Measurements from ENCODE around the gene SIMC1.

SIMC1 gene

GRCh38 chr5:176317534-176318374 is 79.5 kb downstream of the SIMC1 start:
- FAIRE-seq: no peak

GRCh38 chr5:176319827-176320554 is 81.8 kb downstream of the SIMC1 start:
- FAIRE-seq: no peak

GRCh38 chr5:176320577-176320976 is 82.4 kb downstream of the SIMC1 start:
- no peak for FAIRE-seq

GRCh38 chr5:176334031-176334770 is 96.0 kb downstream of the SIMC1 start:
- no peak for FAIRE-seq

GRCh38 chr5:176337913-176338312 is 99.7 kb downstream of the SIMC1 start:
- FAIRE-seq: no peak

GRCh38 chr5:176339304-176339703 is 101.1 kb downstream of the SIMC1 start:
- FAIRE-seq: no peak

GRCh38 chr5:176341325-176342157 is 103.3 kb downstream of the SIMC1 start:
- FAIRE-seq: no peak

GRCh38 chr5:176342158-176342483 is 103.9 kb downstream of the SIMC1 start:
- no peak for FAIRE-seq

- no peak for FAIRE-seq
Observed at GRCh38 chr5:176342766-176343458, 104.7 kb downstream of the SIMC1 start.

GRCh38 chr5:176350416-176350815 is 112.2 kb downstream of the SIMC1 start:
- no peak for FAIRE-seq

GRCh38 chr5:176352116-176352878 is 114.1 kb downstream of the SIMC1 start:
- no peak for FAIRE-seq

- FAIRE-seq: no peak
Observed at GRCh38 chr5:176353533-176353932, 115.3 kb downstream of the SIMC1 start.

GRCh38 chr5:176355400-176356178 is 117.4 kb downstream of the SIMC1 start:
- FAIRE-seq: no peak

GRCh38 chr5:176356179-176356566 is 117.9 kb downstream of the SIMC1 start:
- FAIRE-seq: no peak

GRCh38 chr5:176359658-176360057 is 121.4 kb downstream of the SIMC1 start:
- FAIRE-seq: no peak

- FAIRE-seq: no peak
Observed at GRCh38 chr5:176360894-176361436, 122.7 kb downstream of the SIMC1 start.

- FAIRE-seq: no peak
Observed at GRCh38 chr5:176361437-176362232, 123.4 kb downstream of the SIMC1 start, which contains the start of gene KIAA1191. TSS of gene KIAA1191 (minus strand) at chr5:176361764. CDS start at chr5:176359508, 2,256 bp downstream.

- no peak for FAIRE-seq
Observed at GRCh38 chr5:176362233-176362490, 123.9 kb downstream of the SIMC1 start.

- FAIRE-seq: no peak
Observed at GRCh38 chr5:176364765-176365350, 126.6 kb downstream of the SIMC1 start.

All from colon (tissue), 2 donors.